ENCODE measurements around the gene SULT1C4.

The SULT1C4 gene

DNA sequence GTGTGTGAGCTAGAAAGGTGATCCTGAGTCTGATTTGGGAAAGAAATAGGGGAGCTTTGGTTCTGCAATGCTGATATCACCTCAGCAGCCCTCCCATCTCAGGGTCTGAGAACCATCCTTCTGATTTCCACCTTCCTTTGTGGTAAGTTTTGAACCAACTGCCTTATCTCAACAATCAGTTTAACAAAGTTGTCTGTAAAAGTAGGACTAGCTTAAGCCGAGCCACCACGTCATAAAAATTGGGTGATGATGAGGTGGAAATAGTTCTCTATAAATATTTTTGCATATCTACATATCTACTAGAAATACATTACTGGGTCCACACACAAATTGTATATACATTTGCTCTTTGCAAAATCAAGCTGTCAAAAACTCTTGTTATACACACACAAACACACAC lies 1.1 kb downstream of the SULT1C4 start:
- no peak for DNase-seq (ENCODE audit: insufficient read length)
- no peak for FAIRE-seq
- TF ChIP-seq POLR2AphosphoS5 (IDR thresholded peaks at IDR 0.05; ENCODE audit: low read depth, low read length) (no peak), POLR2A (IDR thresholded peaks at IDR 0.05; ENCODE audit: low read depth, low read length) (no peak), TAF1 (IDR thresholded peaks at IDR 0.05; ENCODE audit: borderline replicate concordance, low read depth, low read length) (no peak)

DNA sequence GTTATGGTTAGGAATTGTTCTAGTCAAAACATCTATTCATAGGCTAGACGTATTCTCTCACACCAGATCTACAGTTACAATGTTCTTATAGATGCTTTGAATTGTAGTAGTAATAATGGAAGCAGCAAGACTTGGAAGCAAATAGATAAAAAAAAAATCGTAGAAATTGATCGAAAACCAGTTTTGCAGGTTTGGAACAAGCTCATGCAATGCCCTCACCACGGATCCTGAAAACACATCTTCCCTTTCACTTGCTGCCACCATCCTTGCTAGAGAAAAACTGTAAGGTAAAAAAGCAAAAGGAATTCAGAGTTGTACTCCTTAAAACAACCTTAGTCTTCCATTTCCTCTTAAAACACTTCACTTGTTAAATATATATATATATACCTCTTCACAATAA lies 4.4 kb downstream of the SULT1C4 start:
- no peak for TF ChIP-seq TAF1 (IDR thresholded peaks at IDR 0.05; ENCODE audit: borderline replicate concordance, low read depth, low read length)
- TF ChIP-seq POLR2AphosphoS5 (IDR thresholded peaks at IDR 0.05; ENCODE audit: low read depth, low read length), result no peak
- no peak for TF ChIP-seq POLR2A (IDR thresholded peaks at IDR 0.05; ENCODE audit: low read depth, low read length)
- FAIRE-seq (no peak), DNase-seq (ENCODE audit: insufficient read length) (no peak)

GRCh38 chr2:108383146-108383830 lies 5.5 kb downstream of the SULT1C4 start:
- no peak for DNase-seq (ENCODE audit: insufficient read length)
- no peak for FAIRE-seq
- TF ChIP-seq POLR2AphosphoS5 (IDR thresholded peaks at IDR 0.05; ENCODE audit: low read depth, low read length) (no peak), TAF1 (IDR thresholded peaks at IDR 0.05; ENCODE audit: borderline replicate concordance, low read depth, low read length) (no peak), POLR2A (IDR thresholded peaks at IDR 0.05; ENCODE audit: low read depth, low read length) (no peak)

DNA sequence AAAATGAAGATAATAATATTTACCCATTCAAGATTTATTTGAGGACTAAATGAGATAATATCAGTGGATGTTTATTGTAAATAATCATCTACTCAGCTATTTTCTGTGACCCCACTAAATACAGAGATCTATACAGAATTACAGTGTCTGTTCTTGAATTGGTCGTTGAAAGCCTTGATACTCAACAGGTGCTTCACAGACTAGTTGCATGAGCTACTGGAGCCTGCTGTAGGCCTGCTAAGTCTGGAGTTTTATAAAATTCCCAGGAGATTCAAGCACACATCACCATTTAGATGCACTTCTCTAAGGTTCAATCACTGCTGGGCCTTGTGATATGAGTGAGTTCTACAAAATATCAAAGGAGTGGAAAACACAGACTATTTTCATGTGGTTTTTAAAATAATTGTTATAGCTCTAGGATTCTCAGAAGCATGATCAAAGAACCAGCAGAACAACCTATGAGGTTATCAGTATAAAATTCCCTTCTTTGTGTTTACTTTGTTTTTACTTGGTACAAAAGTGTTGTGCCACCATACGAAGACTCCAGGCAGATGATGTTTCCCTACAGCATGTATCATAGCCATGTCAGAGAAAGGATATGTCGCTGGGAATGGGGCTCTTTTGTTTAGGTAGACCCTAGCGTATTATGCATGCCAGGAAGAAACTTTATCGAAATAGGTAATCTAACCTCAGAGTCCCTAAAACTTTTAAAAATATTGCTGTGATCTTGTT lies 7.1 kb downstream of the SULT1C4 start:
- no peak for FAIRE-seq
- no peak for DNase-seq (ENCODE audit: insufficient read length)
- no peak for TF ChIP-seq POLR2A (IDR thresholded peaks at IDR 0.05; ENCODE audit: low read depth, low read length)
- no peak for TF ChIP-seq TAF1 (IDR thresholded peaks at IDR 0.05; ENCODE audit: borderline replicate concordance, low read depth, low read length)
- no peak for TF ChIP-seq POLR2AphosphoS5 (IDR thresholded peaks at IDR 0.05; ENCODE audit: low read depth, low read length)

- TF ChIP-seq POLR2A (IDR thresholded peaks at IDR 0.05; ENCODE audit: low read depth, low read length) (no peak), TAF1 (IDR thresholded peaks at IDR 0.05; ENCODE audit: borderline replicate concordance, low read depth, low read length) (no peak), POLR2AphosphoS5 (IDR thresholded peaks at IDR 0.05; ENCODE audit: low read depth, low read length) (no peak)
- DNase-seq (ENCODE audit: insufficient read length) (no peak), FAIRE-seq (no peak)
Measured at GRCh38 chr2:108385411-108386071, 7.8 kb downstream of the SULT1C4 start.

- FAIRE-seq (no peak), DNase-seq (ENCODE audit: insufficient read length) (no peak)
Measured at GRCh38 chr2:108388045-108388444, 10.3 kb downstream of the SULT1C4 start.

DNA sequence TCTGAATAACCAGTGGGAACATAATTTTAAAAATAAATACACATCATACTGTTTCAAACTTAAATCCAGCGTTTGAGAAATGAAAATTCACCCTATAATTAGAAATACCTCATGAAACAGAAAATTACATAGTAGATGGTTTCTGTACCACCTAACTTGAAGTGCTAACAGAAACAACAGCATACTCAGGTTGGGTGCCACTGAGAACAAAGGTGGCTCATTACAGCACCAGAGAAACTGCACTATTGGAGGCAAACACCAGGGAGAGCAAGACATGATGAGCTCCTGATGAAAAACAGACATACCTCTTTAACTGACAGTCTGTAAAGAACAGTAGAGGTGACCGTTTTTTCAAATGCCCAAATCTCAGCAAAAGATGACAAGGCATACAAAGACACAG lies 12.6 kb downstream of the SULT1C4 start:
- DNase-seq (ENCODE audit: insufficient read length), result no peak
- FAIRE-seq, result peak; percentile 33
- TF ChIP-seq TAF1 (IDR thresholded peaks at IDR 0.05; ENCODE audit: borderline replicate concordance, low read depth, low read length), result no peak
- TF ChIP-seq POLR2AphosphoS5 (IDR thresholded peaks at IDR 0.05; ENCODE audit: low read depth, low read length), result no peak
- no peak for TF ChIP-seq POLR2A (IDR thresholded peaks at IDR 0.05; ENCODE audit: low read depth, low read length)

More at GRCh38 chr2:108388045-108388444, 10.3 kb downstream of the SULT1C4 start:
- TF ChIP-seq POLR2A (IDR thresholded peaks at IDR 0.05; ENCODE audit: low read depth, low read length) (no peak), TAF1 (IDR thresholded peaks at IDR 0.05; ENCODE audit: borderline replicate concordance, low read depth, low read length) (no peak), POLR2AphosphoS5 (IDR thresholded peaks at IDR 0.05; ENCODE audit: low read depth, low read length) (no peak)

DNA sequence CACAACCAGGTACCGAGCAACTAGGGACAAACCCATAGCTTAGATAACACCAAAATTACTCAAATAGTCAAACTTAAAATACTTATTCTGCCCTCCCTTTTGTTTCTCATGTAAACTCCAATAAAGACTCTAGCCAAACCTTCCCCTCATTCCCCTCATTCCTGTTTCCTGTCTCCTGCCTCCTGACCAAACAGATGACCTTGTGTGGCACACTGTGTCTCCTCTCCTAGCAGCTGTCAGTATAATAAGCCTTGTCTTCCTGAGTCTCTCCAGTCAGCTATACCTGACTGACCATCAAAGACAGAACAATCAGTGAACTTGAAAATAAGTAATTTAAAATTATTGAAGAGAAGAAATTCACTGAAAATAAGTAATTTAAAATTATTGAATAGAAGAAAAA lies 14.3 kb downstream of the SULT1C4 start:
- FAIRE-seq (no peak), DNase-seq (ENCODE audit: insufficient read length) (no peak)
- TF ChIP-seq POLR2A (IDR thresholded peaks at IDR 0.05; ENCODE audit: low read depth, low read length) (no peak), TAF1 (IDR thresholded peaks at IDR 0.05; ENCODE audit: borderline replicate concordance, low read depth, low read length) (no peak)

GRCh38 chr2:108393197-108393596 lies 15.4 kb downstream of the SULT1C4 start:
- no peak for FAIRE-seq
- DNase-seq (ENCODE audit: insufficient read length), result no peak
- no peak for TF ChIP-seq POLR2A (IDR thresholded peaks at IDR 0.05; ENCODE audit: low read depth, low read length)
- TF ChIP-seq POLR2AphosphoS5 (IDR thresholded peaks at IDR 0.05; ENCODE audit: low read depth, low read length), result no peak
- TF ChIP-seq TAF1 (IDR thresholded peaks at IDR 0.05; ENCODE audit: borderline replicate concordance, low read depth, low read length), result no peak

- no peak for TF ChIP-seq POLR2AphosphoS5 (IDR thresholded peaks at IDR 0.05; ENCODE audit: low read depth, low read length)
- no peak for TF ChIP-seq POLR2A (IDR thresholded peaks at IDR 0.05; ENCODE audit: low read depth, low read length)
- TF ChIP-seq TAF1 (IDR thresholded peaks at IDR 0.05; ENCODE audit: borderline replicate concordance, low read depth, low read length), result no peak
- DNase-seq (ENCODE audit: insufficient read length) (no peak), FAIRE-seq (no peak)
Measured at GRCh38 chr2:108395155-108395554, 17.4 kb downstream of the SULT1C4 start.

DNA sequence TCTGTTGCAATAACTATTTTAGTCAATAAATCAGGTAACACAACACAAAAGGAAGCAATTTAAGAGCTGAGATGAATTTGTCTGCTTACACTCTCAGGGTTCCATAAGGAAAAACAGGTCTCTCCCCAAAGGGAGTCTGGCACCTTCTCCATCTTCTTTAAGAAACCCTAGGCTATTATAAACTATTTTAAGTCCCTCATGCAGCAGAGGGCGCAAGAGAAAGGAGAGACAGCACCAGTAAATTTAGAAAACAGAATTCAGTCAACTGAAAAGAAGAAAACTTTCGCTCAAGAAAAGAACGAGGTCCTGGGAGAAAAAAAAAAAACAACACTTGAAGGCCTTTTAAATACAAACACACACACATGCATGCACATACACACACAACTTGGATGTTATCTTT lies 19.1 kb downstream of the SULT1C4 start:
- TF ChIP-seq POLR2A (IDR thresholded peaks at IDR 0.05; ENCODE audit: low read depth, low read length), result no peak
- TF ChIP-seq POLR2AphosphoS5 (IDR thresholded peaks at IDR 0.05; ENCODE audit: low read depth, low read length), result no peak
- no peak for TF ChIP-seq TAF1 (IDR thresholded peaks at IDR 0.05; ENCODE audit: borderline replicate concordance, low read depth, low read length)
- DNase-seq (ENCODE audit: insufficient read length) (no peak), FAIRE-seq (peak; percentile 36)

All from GM12892 (cell line).